Caco-2 (cell line): ENCODE results near the gene BANP. TPM values are rescaled to one million over a fixed set of nuclear protein-coding genes. Genes with fewer than 3 reads are reported as not detected.

Source experiments
- BruUV-seq: library from RNA; stranded (reverse); fragments of 400-500 nt; replicated peaks from 2 replicates; lab custom pipeline; 2021; lab: Mats Ljungman, UMichigan
- CTCF ChIA-PET: fragments of 300-600 bp; sonication (Branson Sonifier 250); formaldehyde crosslinking; loops from one replicate; lab custom pipeline; 2022; ENCODE audit warnings: antibody characterized with exemption; lab: Charles Lee
- POLR2A ChIA-PET: fragments of 300-600 bp; sonication (Branson Sonifier 250); formaldehyde crosslinking; loops from one replicate; lab custom pipeline; 2022; ENCODE audit warnings: antibody characterized with exemption; lab: Charles Lee
- DNase-seq, 2 experiments: peaks; one replicate each; pipeline versions ENCODE4 v3.0.0 to v3.0.0-alpha.2; 2020 to 2022
- H3K27me3 ChIP-seq: replicated peaks from 2 replicates; pipeline ENCODE4 v1.6.0; 2011; ENCODE audit warnings: low read length; ENCODE audit not compliant: control insufficient read depth, insufficient read depth
- H3K36me3 ChIP-seq: 2 replicates; pipeline ENCODE4 v1.5.1; 2011; ENCODE audit warnings: low read length; ENCODE audit not compliant: control insufficient read depth, insufficient read depth
- H3K4me1 ChIP-seq: fragments of 250-450 bp; sonication (Bioruptor Pico); 2 replicates; pipeline ENCODE4 v1.5.1; 2020; ENCODE audit warnings: mild to moderate bottlenecking
- H3K4me3 ChIP-seq: 2 replicates; pipeline ENCODE4 v1.5.1; 2011; ENCODE audit warnings: low read depth, mild to moderate bottlenecking, control low read depth, low read length
- H3K9me3 ChIP-seq: fragments of 250-450 bp; sonication (Bioruptor Pico); 2 replicates; pipeline ENCODE4 v1.5.1; 2020; ENCODE audit warnings: mild to moderate bottlenecking, moderate library complexity
- H3K27ac Mint-ChIP-seq: one replicate; pipeline ENCODE4 v1.8.0; 2022; ENCODE audit warnings: mixed read lengths; ENCODE audit not compliant: unreplicated experiment
- H3K27me3 Mint-ChIP-seq: one replicate; pipeline ENCODE4 v1.8.0; 2022; ENCODE audit warnings: mixed read lengths; ENCODE audit not compliant: insufficient read depth, unreplicated experiment
- H3K36me3 Mint-ChIP-seq: one replicate; pipeline ENCODE4 v1.8.0; 2022; ENCODE audit warnings: mild to moderate bottlenecking, mixed read lengths; ENCODE audit not compliant: insufficient read depth, unreplicated experiment
- H3K4me1 Mint-ChIP-seq: one replicate; pipeline ENCODE4 v1.8.0; 2022; ENCODE audit warnings: low read depth, mixed read lengths; ENCODE audit not compliant: unreplicated experiment
- H3K4me3 Mint-ChIP-seq: one replicate; pipeline ENCODE4 v1.8.0; 2022; ENCODE audit warnings: mild to moderate bottlenecking, moderate library complexity, mixed read lengths; ENCODE audit not compliant: unreplicated experiment
- H3K9me3 Mint-ChIP-seq: one replicate; pipeline ENCODE4 v1.8.0; 2022; ENCODE audit warnings: mixed read lengths; ENCODE audit not compliant: unreplicated experiment
- intact Hi-C: fragments of 100-400 bp; cut with micrococcal nuclease; formaldehyde crosslinking; loops from one replicate; pipeline ENCODE4 v1.10.0; 2022; ENCODE audit not compliant: unreplicated experiment
- total RNA-seq: library from RNA; stranded (reverse); gene quantifications from 2 replicates; pipeline ENCODE4 v1.2.3, GENCODE V29; 2022
- TF ChIP-seq, protein P1 (sequence below), 2 experiments: fragments of 200-600 bp in 1 of 2; IDR thresholded peaks; 1 replicate in 1 of 2; 2 replicates in 1 of 2; pipeline versions ENCODE4 v1.5.1 to v1.8.0; 2011 to 2022; ENCODE audit warnings: antibody characterized with exemption in 1 of 2, control low read depth in 1 of 2, inconsistent platforms in 1 of 2, low read depth in 1 of 2, low read length in 1 of 2, mild to moderate bottlenecking in 1 of 2, moderate library complexity in 1 of 2; ENCODE audit not compliant: insufficient read depth in 1 of 2, severe bottlenecking in 1 of 2, unreplicated experiment in 1 of 2

The BANP gene
- total RNA-seq, 1 experiment from 2014 or later = 44.4 TPM

DNA sequence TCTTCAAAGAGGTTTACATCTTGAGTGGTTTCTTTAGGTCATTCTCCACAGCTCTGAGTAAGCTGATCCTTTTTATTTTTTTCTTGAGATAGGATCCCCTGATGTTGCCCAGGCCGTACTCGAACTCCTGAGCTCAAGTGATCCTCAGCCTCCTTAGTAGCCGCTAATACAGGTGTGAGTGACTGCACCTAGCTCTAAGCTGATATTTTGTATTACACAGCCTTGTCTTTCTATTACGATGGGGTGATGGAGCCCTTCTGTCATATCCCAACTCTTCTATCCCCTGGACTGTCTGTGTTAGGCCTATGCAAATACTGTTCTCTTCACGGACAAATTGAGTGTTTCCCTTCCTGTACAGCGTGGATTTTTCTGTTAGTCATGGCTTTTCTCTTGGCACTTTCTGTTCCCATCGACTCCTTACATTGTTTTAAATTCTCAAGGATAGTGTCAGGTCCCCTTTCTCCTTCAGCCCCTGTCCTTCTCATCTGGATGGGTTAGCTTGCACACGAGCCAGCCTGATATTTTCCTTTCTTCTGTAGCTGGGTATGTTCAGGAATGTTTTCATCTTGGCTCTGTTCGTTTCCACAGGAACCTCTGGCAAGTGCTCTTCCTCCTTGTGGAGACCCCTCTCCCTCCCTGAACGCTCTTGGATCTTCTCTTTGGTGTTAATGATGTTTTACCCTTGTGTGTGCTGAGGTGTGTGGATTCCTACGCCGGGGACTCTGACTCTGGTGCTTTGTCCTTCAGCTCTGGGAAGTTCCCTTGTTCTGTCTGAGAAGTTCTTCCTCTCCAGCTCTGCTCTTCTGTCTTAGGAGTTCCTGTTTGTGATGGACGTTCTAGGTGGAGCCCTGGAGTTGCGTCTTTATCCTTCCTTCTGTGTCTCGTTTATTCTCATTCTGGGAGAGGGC lies 2.3 kb downstream of the BANP start:
- BruUV-seq = no TSS peak
- Histone ChIP-seq H3K36me3 (no peaks in the 10 kb centered on the region; the same call in 1 of the 2 replicates), H3K4me3 (no peak overlapping the region), H3K9me3 (no peaks in the 10 kb centered on the region), H3K27me3 (no peaks in the 10 kb centered on the region), H3K4me1 (peaks cover 17% of the 10 kb centered on the region)
- Mint-ChIP-seq H3K27me3 (no peaks in the 10 kb centered on the region), H3K4me3 (peak overlapping the region; percentile 93), H3K9me3 (no peaks in the 10 kb centered on the region), H3K27ac (peak overlapping the region; percentile 23), H3K36me3 (peaks cover 38% of the 10 kb centered on the region), H3K4me1 (peaks cover 25% of the 10 kb centered on the region)
- no peak for DNase-seq
- POLR2A ChIA-PET = interaction anchor here (0.9 kb wide), 1 partner anchor 555 kb away, joined by 4 read pairs; no protein-coding TSS in a partner anchor
- CTCF ChIA-PET = no interaction called here
- TF ChIP-seq, protein P1, sequence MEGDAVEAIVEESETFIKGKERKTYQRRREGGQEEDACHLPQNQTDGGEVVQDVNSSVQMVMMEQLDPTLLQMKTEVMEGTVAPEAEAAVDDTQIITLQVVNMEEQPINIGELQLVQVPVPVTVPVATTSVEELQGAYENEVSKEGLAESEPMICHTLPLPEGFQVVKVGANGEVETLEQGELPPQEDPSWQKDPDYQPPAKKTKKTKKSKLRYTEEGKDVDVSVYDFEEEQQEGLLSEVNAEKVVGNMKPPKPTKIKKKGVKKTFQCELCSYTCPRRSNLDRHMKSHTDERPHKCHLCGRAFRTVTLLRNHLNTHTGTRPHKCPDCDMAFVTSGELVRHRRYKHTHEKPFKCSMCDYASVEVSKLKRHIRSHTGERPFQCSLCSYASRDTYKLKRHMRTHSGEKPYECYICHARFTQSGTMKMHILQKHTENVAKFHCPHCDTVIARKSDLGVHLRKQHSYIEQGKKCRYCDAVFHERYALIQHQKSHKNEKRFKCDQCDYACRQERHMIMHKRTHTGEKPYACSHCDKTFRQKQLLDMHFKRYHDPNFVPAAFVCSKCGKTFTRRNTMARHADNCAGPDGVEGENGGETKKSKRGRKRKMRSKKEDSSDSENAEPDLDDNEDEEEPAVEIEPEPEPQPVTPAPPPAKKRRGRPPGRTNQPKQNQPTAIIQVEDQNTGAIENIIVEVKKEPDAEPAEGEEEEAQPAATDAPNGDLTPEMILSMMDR (IDR thresholded peaks at IDR 0.05; ENCODE audit: insufficient read depth in 1 of 2, low read depth in 1 of 2, low read length in 1 of 2, severe bottlenecking in 1 of 2, unreplicated experiment in 1 of 2) = no peak
- intact Hi-C loops = loop anchor here (5.0 kb wide), 1 partner anchor 571 kb away; the partner anchor contains the start of gene FBXO31

DNA sequence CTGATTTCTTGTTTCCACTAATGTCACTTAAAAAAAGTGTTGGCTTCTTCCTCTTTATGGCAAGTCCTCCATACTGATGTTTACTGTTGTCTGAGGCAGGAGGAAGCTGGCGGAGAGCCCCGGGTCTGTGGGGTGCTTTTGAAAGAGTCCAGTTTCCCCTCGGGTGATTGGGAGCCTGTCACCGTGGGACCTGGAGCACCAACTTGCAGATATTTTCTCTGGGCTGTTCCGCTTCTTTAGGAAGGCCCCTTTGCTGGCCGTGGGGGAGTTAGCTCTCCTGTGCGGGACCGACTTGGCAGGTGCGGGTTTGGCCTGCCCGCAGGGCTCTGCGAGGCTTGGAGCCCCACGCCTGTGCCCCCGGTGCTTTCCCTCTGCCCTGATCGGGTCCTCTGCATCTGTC lies 3.1 kb downstream of the BANP start:
- no peak overlapping the region for H3K27ac Mint-ChIP-seq
- peaks cover 9% of the 10 kb centered on the region for H3K4me1 ChIP-seq
- POLR2A ChIA-PET = no interaction called here
- peaks cover 38% of the 10 kb centered on the region for H3K36me3 Mint-ChIP-seq
- H3K36me3 ChIP-seq = no peaks in the 10 kb centered on the region; the same call in 1 of the 2 replicates
- no peaks in the 10 kb centered on the region for H3K9me3 Mint-ChIP-seq
- no peaks in the 10 kb centered on the region for H3K9me3 ChIP-seq
- CTCF ChIA-PET = no interaction called here
- intact Hi-C loops = loop anchor here (5.0 kb wide), 1 partner anchor 572 kb away; the partner anchor contains the start of gene FBXO31
- peaks cover 17% of the 10 kb centered on the region for H3K4me1 Mint-ChIP-seq
- no peak overlapping the region for H3K4me3 ChIP-seq
- no TSS peak for BruUV-seq
- no peak for DNase-seq
- no peaks in the 10 kb centered on the region for H3K27me3 ChIP-seq
- H3K4me3 Mint-ChIP-seq = peak overlapping the region; percentile 93
- H3K27me3 Mint-ChIP-seq = no peaks in the 10 kb centered on the region
- TF ChIP-seq, protein P1 (IDR thresholded peaks at IDR 0.05; ENCODE audit: insufficient read depth in 1 of 2, low read depth in 1 of 2, low read length in 1 of 2, severe bottlenecking in 1 of 2, unreplicated experiment in 1 of 2) = no peak

DNA sequence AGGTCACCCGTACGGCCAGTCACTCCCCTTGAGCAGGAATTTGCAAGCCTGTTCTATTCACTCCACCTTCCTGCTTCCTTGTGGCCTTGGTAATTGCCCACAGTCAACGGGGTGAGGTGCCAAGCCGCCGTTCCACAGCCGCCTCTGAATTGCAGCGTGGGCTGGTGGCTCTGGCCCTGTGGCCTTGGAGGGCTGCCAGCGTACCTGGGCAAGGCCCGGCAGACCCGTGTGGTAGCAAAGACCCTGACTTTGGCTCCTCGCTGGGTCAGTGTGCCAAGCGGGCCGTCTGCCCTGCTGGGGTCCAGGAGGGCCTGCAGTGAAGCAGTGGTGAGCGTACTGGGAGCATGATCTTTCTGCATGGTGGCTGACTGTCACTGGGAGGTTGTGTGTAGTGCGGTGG lies 3.6 kb downstream of the BANP start:
- DNase-seq = no peak
- H3K4me1 Mint-ChIP-seq = peaks cover 17% of the 10 kb centered on the region
- Histone ChIP-seq H3K36me3 (no peaks in the 10 kb centered on the region; the same call in 1 of the 2 replicates), H3K9me3 (no peaks in the 10 kb centered on the region), H3K4me1 (peaks cover 6% of the 10 kb centered on the region; the same call in 1 of the 2 replicates), H3K27me3 (no peaks in the 10 kb centered on the region), H3K4me3 (no peak overlapping the region)
- H3K36me3 Mint-ChIP-seq = peaks cover 38% of the 10 kb centered on the region
- CTCF ChIA-PET = no interaction called here
- H3K27ac Mint-ChIP-seq = no peak overlapping the region
- TF ChIP-seq, protein P1 (IDR thresholded peaks at IDR 0.05; ENCODE audit: insufficient read depth in 1 of 2, low read depth in 1 of 2, low read length in 1 of 2, severe bottlenecking in 1 of 2, unreplicated experiment in 1 of 2) = no peak
- no peaks in the 10 kb centered on the region for H3K27me3 Mint-ChIP-seq
- intact Hi-C loops = loop anchor here (5.0 kb wide), 1 partner anchor 573 kb away; the partner anchor contains the start of gene FBXO31
- H3K9me3 Mint-ChIP-seq = no peaks in the 10 kb centered on the region
- H3K4me3 Mint-ChIP-seq = no peak overlapping the region
- BruUV-seq = no TSS peak
- POLR2A ChIA-PET = no interaction called here
